HepG2 (cell line): Measurements from ENCODE around the gene MBTPS1. TPM values are rescaled to one million over a fixed set of nuclear protein-coding genes. Genes with fewer than 3 reads are reported as not detected.
A peak's percentile ranks its signal among the peaks of the same experiment; 100 is the strongest.

ENCODE experiments used
- ELF3 ChIP-seq: IDR thresholded peaks from 2 replicates; pipeline ENCODE4 v1.6.1; 2016; ENCODE audit warnings: missing genetic modification reagents, missing compliant biosample characterization
- FOXK2 ChIP-seq: fragments of 450-650 bp; IDR thresholded peaks from 2 replicates; pipeline ENCODE4 v1.6.1; 2016
- GZF1 ChIP-seq: sonication (generic); formaldehyde crosslinking; IDR thresholded peaks from 2 replicates; pipeline ENCODE4 v1.5.1; 2020; ENCODE audit warnings: mild to moderate bottlenecking, missing genetic modification reagents
- HMG20B ChIP-seq: conservative IDR thresholded peaks from 2 replicates; pipeline ENCODE4 v1.6.1; 2016; ENCODE audit warnings: missing genetic modification reagents, missing compliant biosample characterization
- NFE2L1 ChIP-seq: sonication (generic); formaldehyde crosslinking; IDR thresholded peaks from 2 replicates; pipeline ENCODE4 v1.4.0; 2020; ENCODE audit warnings: missing genetic modification reagents, mild to moderate bottlenecking, borderline replicate concordance
- NFYC ChIP-seq: IDR thresholded peaks from 2 replicates; pipeline ENCODE4 v1.6.1; 2016; ENCODE audit warnings: missing genetic modification reagents, missing compliant biosample characterization
- NPAS2 ChIP-seq: sonication (generic); formaldehyde crosslinking; IDR thresholded peaks from 2 replicates; pipeline ENCODE4 v1.8.0; 2022; ENCODE audit warnings: mild to moderate bottlenecking, missing genetic modification reagents, borderline replicate concordance
- PHF5A ChIP-seq: IDR thresholded peaks from one replicate; pipeline ENCODE4 v1.6.1; 2018; ENCODE audit warnings: low read depth, missing genetic modification reagents; ENCODE audit not compliant: unreplicated experiment
- SOX13 ChIP-seq, 3 experiments: fragments of 450-650 bp in 1 of 3; sonication (generic) in 1 of 3; formaldehyde crosslinking in 1 of 3; IDR thresholded peaks in 2 of 3; conservative IDR thresholded peaks in 1 of 3; 2 replicates each; pipeline versions ENCODE4 v1.5.0 to v1.6.1; 2016 to 2020; ENCODE audit warnings: antibody characterized with exemption in 1 of 3, mild to moderate bottlenecking in 1 of 3, missing compliant biosample characterization in 1 of 3, missing genetic modification reagents in 1 of 3, moderate library complexity in 1 of 3
- TEAD2 ChIP-seq: sonication (generic); formaldehyde crosslinking; IDR thresholded peaks from 2 replicates; pipeline ENCODE4 v1.9.0; 2021; ENCODE audit warnings: missing genetic modification reagents
- ZBTB8A ChIP-seq: sonication (generic); formaldehyde crosslinking; IDR thresholded peaks from 2 replicates; pipeline ENCODE4 v1.4.0; 2020; ENCODE audit warnings: mild to moderate bottlenecking, low read depth, missing genetic modification reagents, borderline replicate concordance
- ZNF296 ChIP-seq: sonication (generic); formaldehyde crosslinking; conservative IDR thresholded peaks from 2 replicates; pipeline ENCODE4 v1.5.0; 2020; ENCODE audit warnings: mild to moderate bottlenecking, missing genetic modification reagents
- ZNF441 ChIP-seq: sonication (generic); formaldehyde crosslinking; IDR thresholded peaks from 2 replicates; pipeline ENCODE4 v1.7.0; 2021; ENCODE audit warnings: missing genetic modification reagents, borderline replicate concordance
- ZNF768 ChIP-seq: sonication (generic); formaldehyde crosslinking; IDR thresholded peaks from 2 replicates; pipeline ENCODE4 v1.4.0; 2020; ENCODE audit warnings: missing genetic modification reagents
- ZSCAN22 ChIP-seq: sonication (generic); formaldehyde crosslinking; IDR thresholded peaks from 2 replicates; pipeline ENCODE4 v1.4.0; 2020; ENCODE audit warnings: mild to moderate bottlenecking, missing genetic modification reagents
- polyA plus RNA-seq, 8 experiments: library from polyadenylated mRNA; depleted of rRNA in 3 of 8; stranded (reverse) in 7 of 8; unstranded in 1 of 8; fragments of >200 nt; fragmentation: Illumina TruSeq in 4 of 8; extraction: Trizol in 4 of 8; gene quantifications; 2 replicates each; pipeline versions ENCODE4 v1.2.1 to v1.2.3, GENCODE V29; 2011 to 2016; ENCODE audit warnings: low read depth in 4 of 8, missing spikeins in 1 of 8, mixed read lengths in 1 of 8; ENCODE audit not compliant: insufficient read depth in 1 of 8
- total RNA-seq, 5 experiments: library from RNA; depleted of rRNA; stranded (reverse); fragments of >200 nt; fragmentation: Illumina TruSeq; extraction: Trizol; gene quantifications; 2 replicates each; pipeline ENCODE4 v1.2.3, GENCODE V29; 2016; ENCODE audit warnings: low read depth in 1 of 5
- TF ChIP-seq, protein P1 (sequence below): sonication (generic); formaldehyde crosslinking; IDR thresholded peaks from 2 replicates; pipeline ENCODE4 v1.8.0; 2022; ENCODE audit warnings: mild to moderate bottlenecking, missing genetic modification reagents
- TF ChIP-seq, protein P2 (sequence below): sonication (generic); formaldehyde crosslinking; IDR thresholded peaks from 2 replicates; pipeline ENCODE4 v1.4.0; 2020; ENCODE audit warnings: missing genetic modification reagents
- TF ChIP-seq, protein P3 (sequence below): sonication (generic); formaldehyde crosslinking; IDR thresholded peaks from 2 replicates; pipeline ENCODE4 v1.5.0; 2020; ENCODE audit warnings: mild to moderate bottlenecking, missing genetic modification reagents
- TF ChIP-seq, protein P4 (sequence below): sonication (generic); formaldehyde crosslinking; IDR thresholded peaks from 2 replicates; pipeline ENCODE4 v1.4.0; 2020; ENCODE audit warnings: low read depth, mild to moderate bottlenecking, missing genetic modification reagents
- TF ChIP-seq, protein P5 (sequence below): sonication (generic); formaldehyde crosslinking; IDR thresholded peaks from 2 replicates; pipeline ENCODE4 v1.4.0; 2020; ENCODE audit warnings: mild to moderate bottlenecking, missing genetic modification reagents, borderline replicate concordance

The MBTPS1 gene
- total and polyA plus RNA-seq, 2 of the 13 experiments (the other 11 are each of a cell fraction or from before 2014, with no cell fraction given): 56.7 to 91.3 TPM

DNA sequence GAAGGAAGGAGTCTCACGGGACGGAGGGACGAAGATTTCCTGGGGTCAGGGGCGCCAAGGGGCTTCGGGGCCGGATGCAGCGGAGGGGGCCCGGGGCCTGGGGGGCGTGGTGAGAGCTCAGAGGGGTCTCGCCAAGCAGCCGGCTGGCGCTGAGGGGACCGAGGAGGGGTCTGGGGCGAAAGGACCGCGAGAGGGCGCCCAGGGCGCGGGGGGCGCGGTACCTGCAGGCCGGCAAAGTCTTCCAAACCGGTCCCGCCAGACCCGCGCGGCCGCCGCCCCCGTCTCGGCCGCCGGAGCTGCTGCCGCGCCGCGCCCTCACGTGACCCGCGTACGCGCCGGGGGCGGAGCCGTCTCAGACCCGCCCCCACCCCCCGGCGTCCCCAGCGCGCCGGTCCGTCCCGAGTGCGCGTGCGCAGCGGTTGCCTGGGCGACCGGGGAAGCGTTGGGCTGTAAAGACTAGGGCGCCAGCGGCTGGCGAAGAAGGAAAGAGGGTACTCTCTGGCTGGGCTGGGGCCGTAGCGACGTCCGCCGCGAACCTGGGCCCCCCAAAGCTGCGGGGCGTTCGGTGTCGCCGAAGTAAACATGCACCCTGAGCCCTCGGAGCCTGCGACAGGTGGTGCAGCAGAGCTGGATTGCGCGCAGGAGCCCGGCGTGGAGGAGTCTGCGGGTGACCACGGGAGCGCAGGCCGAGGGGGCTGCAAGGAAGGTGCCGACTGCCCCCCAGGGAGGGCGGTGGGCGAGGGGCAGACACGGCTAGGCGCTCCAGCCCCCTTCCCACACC is 28.3 kb upstream of the MBTPS1 start, which contains the start of the genes DNAAF1 and HSDL1 (continued):
- TF ChIP-seq GZF1: no peak
- no peak for TF ChIP-seq ZNF441
- no peak for TF ChIP-seq HMG20B (CRISPR knock-in tag)
- no peak for TF ChIP-seq ELF3 (CRISPR knock-in tag)
- no peak for TF ChIP-seq ZBTB8A
- no peak for TF ChIP-seq TEAD2 (CRISPR knock-in tag)
- TF ChIP-seq, protein P1, sequence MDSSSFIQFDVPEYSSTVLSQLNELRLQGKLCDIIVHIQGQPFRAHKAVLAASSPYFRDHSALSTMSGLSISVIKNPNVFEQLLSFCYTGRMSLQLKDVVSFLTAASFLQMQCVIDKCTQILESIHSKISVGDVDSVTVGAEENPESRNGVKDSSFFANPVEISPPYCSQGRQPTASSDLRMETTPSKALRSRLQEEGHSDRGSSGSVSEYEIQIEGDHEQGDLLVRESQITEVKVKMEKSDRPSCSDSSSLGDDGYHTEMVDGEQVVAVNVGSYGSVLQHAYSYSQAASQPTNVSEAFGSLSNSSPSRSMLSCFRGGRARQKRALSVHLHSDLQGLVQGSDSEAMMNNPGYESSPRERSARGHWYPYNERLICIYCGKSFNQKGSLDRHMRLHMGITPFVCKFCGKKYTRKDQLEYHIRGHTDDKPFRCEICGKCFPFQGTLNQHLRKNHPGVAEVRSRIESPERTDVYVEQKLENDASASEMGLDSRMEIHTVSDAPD (CRISPR knock-in tag): no peak
- no peak for TF ChIP-seq ZNF296 (CRISPR knock-in tag)
- TF ChIP-seq, protein P2, sequence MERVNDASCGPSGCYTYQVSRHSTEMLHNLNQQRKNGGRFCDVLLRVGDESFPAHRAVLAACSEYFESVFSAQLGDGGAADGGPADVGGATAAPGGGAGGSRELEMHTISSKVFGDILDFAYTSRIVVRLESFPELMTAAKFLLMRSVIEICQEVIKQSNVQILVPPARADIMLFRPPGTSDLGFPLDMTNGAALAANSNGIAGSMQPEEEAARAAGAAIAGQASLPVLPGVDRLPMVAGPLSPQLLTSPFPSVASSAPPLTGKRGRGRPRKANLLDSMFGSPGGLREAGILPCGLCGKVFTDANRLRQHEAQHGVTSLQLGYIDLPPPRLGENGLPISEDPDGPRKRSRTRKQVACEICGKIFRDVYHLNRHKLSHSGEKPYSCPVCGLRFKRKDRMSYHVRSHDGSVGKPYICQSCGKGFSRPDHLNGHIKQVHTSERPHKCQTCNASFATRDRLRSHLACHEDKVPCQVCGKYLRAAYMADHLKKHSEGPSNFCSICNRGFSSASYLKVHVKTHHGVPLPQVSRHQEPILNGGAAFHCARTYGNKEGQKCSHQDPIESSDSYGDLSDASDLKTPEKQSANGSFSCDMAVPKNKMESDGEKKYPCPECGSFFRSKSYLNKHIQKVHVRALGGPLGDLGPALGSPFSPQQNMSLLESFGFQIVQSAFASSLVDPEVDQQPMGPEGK (CRISPR knock-in tag): peak; percentile 61
- TF ChIP-seq NFE2L1 (CRISPR knock-in tag): no peak
- TF ChIP-seq PHF5A: no peak
- TF ChIP-seq NFYC (CRISPR knock-in tag): no peak
- TF ChIP-seq, protein P3, sequence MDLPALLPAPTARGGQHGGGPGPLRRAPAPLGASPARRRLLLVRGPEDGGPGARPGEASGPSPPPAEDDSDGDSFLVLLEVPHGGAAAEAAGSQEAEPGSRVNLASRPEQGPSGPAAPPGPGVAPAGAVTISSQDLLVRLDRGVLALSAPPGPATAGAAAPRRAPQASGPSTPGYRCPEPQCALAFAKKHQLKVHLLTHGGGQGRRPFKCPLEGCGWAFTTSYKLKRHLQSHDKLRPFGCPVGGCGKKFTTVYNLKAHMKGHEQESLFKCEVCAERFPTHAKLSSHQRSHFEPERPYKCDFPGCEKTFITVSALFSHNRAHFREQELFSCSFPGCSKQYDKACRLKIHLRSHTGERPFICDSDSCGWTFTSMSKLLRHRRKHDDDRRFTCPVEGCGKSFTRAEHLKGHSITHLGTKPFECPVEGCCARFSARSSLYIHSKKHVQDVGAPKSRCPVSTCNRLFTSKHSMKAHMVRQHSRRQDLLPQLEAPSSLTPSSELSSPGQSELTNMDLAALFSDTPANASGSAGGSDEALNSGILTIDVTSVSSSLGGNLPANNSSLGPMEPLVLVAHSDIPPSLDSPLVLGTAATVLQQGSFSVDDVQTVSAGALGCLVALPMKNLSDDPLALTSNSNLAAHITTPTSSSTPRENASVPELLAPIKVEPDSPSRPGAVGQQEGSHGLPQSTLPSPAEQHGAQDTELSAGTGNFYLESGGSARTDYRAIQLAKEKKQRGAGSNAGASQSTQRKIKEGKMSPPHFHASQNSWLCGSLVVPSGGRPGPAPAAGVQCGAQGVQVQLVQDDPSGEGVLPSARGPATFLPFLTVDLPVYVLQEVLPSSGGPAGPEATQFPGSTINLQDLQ: no peak
- TF ChIP-seq, protein P4, sequence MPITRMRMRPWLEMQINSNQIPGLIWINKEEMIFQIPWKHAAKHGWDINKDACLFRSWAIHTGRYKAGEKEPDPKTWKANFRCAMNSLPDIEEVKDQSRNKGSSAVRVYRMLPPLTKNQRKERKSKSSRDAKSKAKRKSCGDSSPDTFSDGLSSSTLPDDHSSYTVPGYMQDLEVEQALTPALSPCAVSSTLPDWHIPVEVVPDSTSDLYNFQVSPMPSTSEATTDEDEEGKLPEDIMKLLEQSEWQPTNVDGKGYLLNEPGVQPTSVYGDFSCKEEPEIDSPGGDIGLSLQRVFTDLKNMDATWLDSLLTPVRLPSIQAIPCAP: no peak
- no peak for TF ChIP-seq NPAS2 (CRISPR knock-in tag)
- TF ChIP-seq, protein P5, sequence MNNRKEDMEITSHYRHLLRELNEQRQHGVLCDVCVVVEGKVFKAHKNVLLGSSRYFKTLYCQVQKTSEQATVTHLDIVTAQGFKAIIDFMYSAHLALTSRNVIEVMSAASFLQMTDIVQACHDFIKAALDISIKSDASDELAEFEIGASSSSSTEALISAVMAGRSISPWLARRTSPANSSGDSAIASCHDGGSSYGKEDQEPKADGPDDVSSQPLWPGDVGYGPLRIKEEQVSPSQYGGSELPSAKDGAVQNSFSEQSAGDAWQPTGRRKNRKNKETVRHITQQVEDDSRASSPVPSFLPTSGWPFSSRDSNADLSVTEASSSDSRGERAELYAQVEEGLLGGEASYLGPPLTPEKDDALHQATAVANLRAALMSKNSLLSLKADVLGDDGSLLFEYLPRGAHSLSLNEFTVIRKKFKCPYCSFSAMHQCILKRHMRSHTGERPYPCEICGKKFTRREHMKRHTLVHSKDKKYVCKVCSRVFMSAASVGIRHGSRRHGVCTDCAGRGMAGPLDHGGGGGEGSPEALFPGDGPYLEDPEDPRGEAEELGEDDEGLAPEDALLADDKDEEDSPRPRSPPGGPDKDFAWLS (CRISPR knock-in tag): no peak
- TF ChIP-seq SOX13 (IDR thresholded peaks at IDR 0.05): no peak
- TF ChIP-seq SOX13 (CRISPR knock-in tag; conservative IDR thresholded peaks at IDR 0.05 in 1 of 2, IDR thresholded peaks at IDR 0.05 in 1 of 2): no peak
- no peak; the same call in 1 of the 2 replicates for TF ChIP-seq ZNF768 (CRISPR knock-in tag)
- no peak for TF ChIP-seq ZSCAN22 (CRISPR knock-in tag)
- peak; percentile 56; the same call in 1 of the 2 replicates for TF ChIP-seq FOXK2
